Keratinocyte (primary cell): ENCODE data around the gene ANKS6.

Experiments used
- EZH2 ChIP-seq: IDR thresholded peaks from one replicate; pipeline ENCODE4 v1.6.1; 2012; ENCODE audit warnings: inconsistent platforms, mild to moderate bottlenecking, low read length, moderate library complexity
- TF ChIP-seq, protein P1 (sequence below), 3 experiments: IDR thresholded peaks in 1 of 3; conservative IDR thresholded peaks in 1 of 3; optimal IDR thresholded peaks in 1 of 3; 2 replicates in 2 of 3; 3 replicates in 1 of 3; pipeline versions ENCODE3 to v1.5.1; 2011; ENCODE audit warnings: low read length in 3 of 3, mild to moderate bottlenecking in 3 of 3, moderate library complexity in 2 of 3, control low read depth in 1 of 3, inconsistent platforms in 1 of 3; ENCODE audit not compliant: insufficient read depth in 2 of 3; ENCODE audit errors: extremely low read depth in 1 of 3

DNA sequence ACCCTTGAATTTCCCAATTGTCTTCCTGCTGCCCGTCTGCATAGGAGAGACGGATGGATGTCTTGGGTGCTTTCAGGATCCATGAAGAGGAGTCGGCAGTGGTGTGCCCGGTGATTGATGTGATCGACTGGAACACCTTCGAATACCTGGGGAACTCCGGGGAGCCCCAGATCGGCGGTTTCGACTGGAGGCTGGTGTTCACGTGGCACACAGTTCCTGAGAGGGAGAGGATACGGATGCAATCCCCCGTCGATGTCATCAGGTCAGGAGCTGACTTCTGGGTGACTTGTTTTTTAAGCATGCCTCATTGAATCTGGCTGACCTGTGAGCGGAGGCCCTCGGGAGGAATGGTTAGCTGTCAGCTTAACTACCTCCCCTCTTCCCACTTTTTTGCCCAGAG is 35.3 kb upstream of the ANKS6 start:
- TF ChIP-seq, protein P1, sequence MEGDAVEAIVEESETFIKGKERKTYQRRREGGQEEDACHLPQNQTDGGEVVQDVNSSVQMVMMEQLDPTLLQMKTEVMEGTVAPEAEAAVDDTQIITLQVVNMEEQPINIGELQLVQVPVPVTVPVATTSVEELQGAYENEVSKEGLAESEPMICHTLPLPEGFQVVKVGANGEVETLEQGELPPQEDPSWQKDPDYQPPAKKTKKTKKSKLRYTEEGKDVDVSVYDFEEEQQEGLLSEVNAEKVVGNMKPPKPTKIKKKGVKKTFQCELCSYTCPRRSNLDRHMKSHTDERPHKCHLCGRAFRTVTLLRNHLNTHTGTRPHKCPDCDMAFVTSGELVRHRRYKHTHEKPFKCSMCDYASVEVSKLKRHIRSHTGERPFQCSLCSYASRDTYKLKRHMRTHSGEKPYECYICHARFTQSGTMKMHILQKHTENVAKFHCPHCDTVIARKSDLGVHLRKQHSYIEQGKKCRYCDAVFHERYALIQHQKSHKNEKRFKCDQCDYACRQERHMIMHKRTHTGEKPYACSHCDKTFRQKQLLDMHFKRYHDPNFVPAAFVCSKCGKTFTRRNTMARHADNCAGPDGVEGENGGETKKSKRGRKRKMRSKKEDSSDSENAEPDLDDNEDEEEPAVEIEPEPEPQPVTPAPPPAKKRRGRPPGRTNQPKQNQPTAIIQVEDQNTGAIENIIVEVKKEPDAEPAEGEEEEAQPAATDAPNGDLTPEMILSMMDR (optimal IDR thresholded peaks at IDR 0.05 in 1 of 3, IDR thresholded peaks at IDR 0.05 in 1 of 3, conservative IDR thresholded peaks at IDR 0.05 in 1 of 3; ENCODE audit: extremely low read depth in 1 of 3, insufficient read depth in 2 of 3, low read length in 3 of 3): no peak
- TF ChIP-seq EZH2: no peak
